CD8-positive, alpha-beta memory T cell (primary cell): ENCODE results near the gene RIPOR1. TPM values are rescaled to one million over a fixed set of nuclear protein-coding genes. Genes with fewer than 3 reads are reported as not detected.

ENCODE experiments used
- CTCF ChIA-PET: fragments of 350-600 bp; sonication (Branson Sonifier 250); formaldehyde crosslinking; loops from one replicate; lab custom pipeline; 2021; ENCODE audit warnings: antibody characterized with exemption; lab: Charles Lee
- POLR2A ChIA-PET: fragments of 350-600 bp; sonication (Branson Sonifier 250); formaldehyde crosslinking; loops from one replicate; lab custom pipeline; 2021; ENCODE audit warnings: antibody characterized with exemption; lab: Charles Lee
- DNase-seq, 5 donors: peaks; one replicate each; pipeline versions ENCODE4 v3.0.0 to v3.0.0-alpha.2; 2020 to 2022; ENCODE audit warnings: mixed read lengths in 1 of 5
- H3K27ac ChIP-seq: one replicate; pipeline ENCODE4 v1.7.0; 2013; ENCODE audit warnings: low read depth, mild to moderate bottlenecking, low read length, moderate library complexity
- H3K27me3 ChIP-seq: 2 replicates; pipeline ENCODE4 v1.7.0; 2013; ENCODE audit warnings: low read length, mild to moderate bottlenecking; ENCODE audit not compliant: insufficient read depth, poor library complexity, severe bottlenecking
- H3K36me3 ChIP-seq: 2 replicates; pipeline ENCODE4 v1.7.0; 2013; ENCODE audit warnings: mild to moderate bottlenecking, low read length, moderate library complexity; ENCODE audit not compliant: insufficient read depth
- H3K4me1 ChIP-seq: 2 replicates; pipeline ENCODE4 v1.7.0; 2013; ENCODE audit warnings: mild to moderate bottlenecking, low read length, moderate library complexity; ENCODE audit not compliant: insufficient read depth
- H3K4me3 ChIP-seq: 2 replicates; pipeline ENCODE4 v1.7.0; 2013; ENCODE audit warnings: mild to moderate bottlenecking, low read length
- H3K9me3 ChIP-seq: 2 replicates; pipeline ENCODE4 v1.7.0; 2013; ENCODE audit warnings: mild to moderate bottlenecking, low read length
- H3K27ac Mint-ChIP-seq, 8 donors: one replicate each; pipeline ENCODE4 v1.8.0; 2020 to 2021; ENCODE audit warnings: mixed read lengths in 8 of 8, mild to moderate bottlenecking in 6 of 8, inconsistent platforms in 3 of 8, moderate library complexity in 3 of 8
- H3K27me3 Mint-ChIP-seq, 2 donors: one replicate each; pipeline ENCODE4 v1.8.0; 2020 to 2021; ENCODE audit warnings: mixed read lengths in 2 of 2, mild to moderate bottlenecking in 1 of 2, moderate library complexity in 1 of 2
- H3K36me3 Mint-ChIP-seq, 3 donors: one replicate each; pipeline ENCODE4 v1.8.0; 2020 to 2021; ENCODE audit warnings: mixed read lengths in 3 of 3, inconsistent platforms in 1 of 3, mild to moderate bottlenecking in 1 of 3
- H3K4me1 Mint-ChIP-seq, 3 donors: one replicate each; pipeline ENCODE4 v1.8.0; 2020 to 2021; ENCODE audit warnings: mixed read lengths in 3 of 3, inconsistent platforms in 1 of 3, mild to moderate bottlenecking in 1 of 3
- H3K4me3 Mint-ChIP-seq, 7 donors: one replicate each; pipeline ENCODE4 v1.8.0; 2020 to 2021; ENCODE audit warnings: mixed read lengths in 7 of 7, mild to moderate bottlenecking in 6 of 7, moderate library complexity in 4 of 7, inconsistent platforms in 2 of 7
- H3K9me3 Mint-ChIP-seq, 5 donors: one replicate each; pipeline ENCODE4 v1.8.0; 2020 to 2022; ENCODE audit warnings: mixed read lengths in 5 of 5, mild to moderate bottlenecking in 3 of 5, moderate library complexity in 2 of 5, inconsistent platforms in 1 of 5
- polyA plus RNA-seq: library from polyadenylated mRNA; unstranded; fragments of 300-500 nt; fragmentation: Illumina TruSeq; gene quantifications from one replicate; pipeline ENCODE4 v1.2.3, GENCODE V29; 2021
- total RNA-seq, 2 experiments: library from RNA; stranded (reverse); gene quantifications; one replicate each; pipeline ENCODE4 v1.2.3, GENCODE V29; 2021

RIPOR1 gene
- total and polyA plus RNA-seq, 3 experiments from 2014 or later, result 6.1 to 27.4 (median 23.2) TPM

DNA sequence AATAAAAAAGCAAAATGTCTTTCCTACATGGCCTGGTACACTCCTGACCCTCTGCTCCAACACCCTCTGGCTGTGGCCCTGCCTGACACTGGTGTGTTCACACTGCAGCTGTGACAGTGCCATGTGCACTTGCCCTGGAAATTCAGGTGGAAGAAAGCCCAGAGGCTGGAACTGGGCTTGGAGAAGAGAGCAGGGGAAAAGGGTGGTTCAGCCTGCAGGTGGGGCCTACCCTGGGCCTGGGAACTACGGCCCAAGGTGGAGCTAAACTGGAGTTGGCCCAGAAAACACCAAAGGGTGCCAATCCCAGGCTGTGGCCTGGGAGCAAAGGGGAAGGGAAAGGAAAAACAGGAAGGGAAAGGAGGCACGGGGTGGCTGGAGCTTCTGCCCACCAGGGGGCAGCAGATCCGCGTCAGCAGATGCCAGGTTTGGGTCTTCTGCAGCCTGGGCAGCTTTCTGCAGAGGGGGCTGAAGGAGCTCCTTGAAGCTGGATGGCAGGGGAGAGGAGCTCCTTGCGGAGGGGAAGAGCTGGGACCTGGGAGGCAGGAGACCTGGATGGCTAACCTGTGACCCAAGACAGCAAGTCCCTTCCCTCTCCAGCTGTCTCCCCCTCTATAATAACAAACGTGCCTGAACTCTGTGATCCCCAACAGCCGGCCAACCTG is 18.3 kb downstream of the RIPOR1 start:
- ChIA-PET POLR2A (interaction anchor here (0.7 to 3.4 kb wide), 8 partner anchors 9 to 112 kb away, joined by 3 to 46 read pairs (median 4); partner anchors contain the start of genes ATP6V0D1, CARMIL2 and CTCF), CTCF (interaction anchor here (0.7 to 10.5 kb wide), 48 partner anchors 9 to 270 kb away, joined by 3 to 235 read pairs (median 4); partner anchors contain the start of genes ACD, AGRP, ATP6V0D1 and C16orf86)
- no peak overlapping the region for H3K27ac ChIP-seq
- no peaks in the 10 kb centered on the region for H3K36me3 ChIP-seq
- Mint-ChIP-seq H3K4me1 (peaks cover 30 to 55% (median 32%) of the 10 kb centered on the region in 3 donors), H3K4me3 (peak overlapping the region in 3 of 7 donors; percentile 13 to 66 (median 54)), H3K27me3 (no peaks in the 10 kb centered on the region), H3K36me3 (peaks cover 0 to 34% (median 2%) of the 10 kb centered on the region in 3 donors), H3K9me3 (no peaks in the 10 kb centered on the region), H3K27ac (peak overlapping the region; percentile 12 to 93 (median 79))
- no peaks in the 10 kb centered on the region for H3K27me3 ChIP-seq
- peak overlapping the region; percentile 64 for H3K4me3 ChIP-seq
- peak; percentile 64 to 79 (median 67) for DNase-seq
- H3K4me1 ChIP-seq, result peaks cover 39% of the 10 kb centered on the region
- H3K9me3 ChIP-seq, result no peaks in the 10 kb centered on the region

DNA sequence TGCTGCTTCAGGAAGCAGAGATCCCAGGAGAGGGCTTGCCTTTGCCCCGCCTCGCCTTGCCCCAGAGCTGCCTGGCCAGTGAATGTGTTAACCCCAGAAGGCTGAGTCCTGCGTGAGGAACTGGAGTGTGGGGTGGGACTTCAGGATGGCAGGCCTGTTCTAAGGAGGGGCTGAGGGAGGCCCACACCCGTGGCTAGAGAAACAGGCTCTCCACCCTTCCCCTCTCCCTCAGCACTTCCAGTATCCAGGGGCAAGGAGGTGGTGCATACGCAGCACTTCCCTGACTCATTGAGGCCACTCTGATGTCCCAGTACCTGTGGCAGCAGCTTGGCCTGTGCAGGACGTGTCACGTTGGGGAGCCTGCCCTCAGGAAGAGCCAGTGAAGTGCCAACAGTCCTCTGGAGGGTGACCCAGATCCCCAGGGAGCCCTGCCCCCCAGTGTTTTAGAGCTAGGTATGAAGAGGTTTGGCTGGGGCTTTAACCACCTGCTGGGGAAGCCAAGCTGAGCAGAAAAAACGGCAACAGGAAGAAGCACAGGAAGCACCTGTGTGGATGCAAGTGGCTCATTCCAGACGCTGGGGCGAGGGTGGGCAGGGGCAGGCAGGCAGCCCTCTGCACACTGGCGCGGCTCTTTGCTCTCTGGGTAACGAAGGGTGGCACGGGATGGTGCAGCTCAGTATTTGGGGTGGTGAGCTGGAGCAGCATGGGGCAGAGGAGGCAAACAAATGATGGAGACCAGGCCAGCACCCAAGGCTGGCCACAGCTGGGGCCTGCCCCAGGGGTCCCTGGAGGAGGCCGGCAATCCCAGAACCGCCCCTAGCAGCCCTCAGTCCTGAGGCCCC is 19.0 kb downstream of the RIPOR1 start:
- Mint-ChIP-seq H3K27me3 (no peaks in the 10 kb centered on the region), H3K4me1 (peaks cover 28 to 56% (median 31%) of the 10 kb centered on the region in 3 donors), H3K36me3 (peaks cover 0 to 33% (median 2%) of the 10 kb centered on the region in 3 donors), H3K4me3 (peak overlapping the region in 2 of 7 donors; percentile 63 to 66), H3K27ac (peak overlapping the region; percentile 35 to 91 (median 84)), H3K9me3 (no peaks in the 10 kb centered on the region)
- H3K27ac ChIP-seq, result no peak overlapping the region
- H3K9me3 ChIP-seq, result no peaks in the 10 kb centered on the region
- H3K4me1 ChIP-seq, result peaks cover 39% of the 10 kb centered on the region
- CTCF ChIA-PET, result interaction anchor here (0.7 to 10.5 kb wide), 49 partner anchors 9 to 269 kb away, joined by 3 to 235 read pairs (median 4); partner anchors contain the start of genes ACD, AGRP, ATP6V0D1 and C16orf86
- peak in 2 of 5 donors; percentile 37 to 69 for DNase-seq
- H3K27me3 ChIP-seq, result no peaks in the 10 kb centered on the region
- H3K4me3 ChIP-seq, result peak overlapping the region; percentile 64
- no peaks in the 10 kb centered on the region for H3K36me3 ChIP-seq
- POLR2A ChIA-PET, result interaction anchor here (0.7 to 3.4 kb wide), 8 partner anchors 8 to 111 kb away, joined by 3 to 46 read pairs (median 4); partner anchors contain the start of genes ATP6V0D1, CARMIL2 and CTCF

DNA sequence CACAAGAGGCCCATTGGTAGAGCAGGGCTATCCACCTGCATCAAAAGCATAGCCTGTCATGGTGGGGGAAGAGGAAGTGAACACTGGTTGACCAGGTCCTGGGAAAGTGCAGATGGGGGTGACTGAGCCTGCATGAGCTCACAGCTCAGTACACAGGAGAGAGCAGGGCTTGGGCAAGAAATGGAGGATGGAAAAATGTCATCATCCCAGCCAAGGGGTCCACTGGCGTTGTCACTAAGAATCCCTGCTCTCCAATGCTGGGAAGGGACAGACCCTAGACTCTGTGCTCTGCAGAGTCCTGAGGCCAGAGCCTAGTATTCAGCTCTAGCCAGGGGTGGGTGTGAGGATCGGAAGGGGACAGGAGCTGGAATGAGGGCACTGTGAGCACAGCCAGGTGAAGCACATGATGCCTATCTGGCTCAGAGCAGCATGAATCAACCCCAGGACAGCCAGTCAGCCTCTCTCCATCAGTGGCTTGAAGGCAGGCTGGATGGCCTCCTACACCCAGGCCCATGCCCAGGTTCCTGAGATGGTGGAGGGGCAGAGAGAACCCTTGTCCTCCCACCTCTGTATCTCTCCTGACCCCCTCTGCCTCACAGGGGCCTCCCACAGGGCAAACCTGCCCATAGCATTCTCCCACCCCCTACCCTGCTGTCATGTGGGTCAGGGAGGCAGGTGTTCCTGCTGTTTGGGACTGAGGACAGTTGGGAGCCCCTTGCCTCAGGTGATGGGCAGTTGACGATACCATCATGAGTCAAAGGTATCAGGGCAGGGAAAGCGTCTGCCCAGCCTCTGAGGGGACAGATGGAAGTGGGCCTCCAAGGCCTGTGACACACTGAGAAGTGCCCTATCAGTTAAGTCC is 19.9 kb downstream of the RIPOR1 start:
- no peaks in the 10 kb centered on the region for H3K9me3 Mint-ChIP-seq
- H3K36me3 Mint-ChIP-seq, result peaks cover 0 to 31% (median 2%) of the 10 kb centered on the region in 3 donors
- Histone ChIP-seq H3K36me3 (no peaks in the 10 kb centered on the region), H3K9me3 (no peaks in the 10 kb centered on the region), H3K4me3 (peak overlapping the region; percentile 64), H3K27me3 (no peaks in the 10 kb centered on the region), H3K27ac (no peak overlapping the region), H3K4me1 (peaks cover 44% of the 10 kb centered on the region)
- peak overlapping the region in 6 of 8 donors; percentile 35 to 88 (median 76) for H3K27ac Mint-ChIP-seq
- no peak for DNase-seq
- H3K4me3 Mint-ChIP-seq, result peak overlapping the region in 1 of 7 donors; percentile 63
- no peaks in the 10 kb centered on the region for H3K27me3 Mint-ChIP-seq
- CTCF ChIA-PET, result interaction anchor here (1.0 to 10.5 kb wide), 17 partner anchors 8 to 171 kb away, joined by 3 to 235 read pairs (median 11); partner anchors contain the start of genes ACD, AGRP, C16orf86 and CARMIL2
- H3K4me1 Mint-ChIP-seq, result peaks cover 24 to 50% (median 28%) of the 10 kb centered on the region in 3 donors
- POLR2A ChIA-PET, result interaction anchor here (1.2 to 3.4 kb wide), 5 partner anchors 7 to 97 kb away, joined by 3 to 46 read pairs (median 10); partner anchors contain the start of genes CARMIL2 and CTCF

DNA sequence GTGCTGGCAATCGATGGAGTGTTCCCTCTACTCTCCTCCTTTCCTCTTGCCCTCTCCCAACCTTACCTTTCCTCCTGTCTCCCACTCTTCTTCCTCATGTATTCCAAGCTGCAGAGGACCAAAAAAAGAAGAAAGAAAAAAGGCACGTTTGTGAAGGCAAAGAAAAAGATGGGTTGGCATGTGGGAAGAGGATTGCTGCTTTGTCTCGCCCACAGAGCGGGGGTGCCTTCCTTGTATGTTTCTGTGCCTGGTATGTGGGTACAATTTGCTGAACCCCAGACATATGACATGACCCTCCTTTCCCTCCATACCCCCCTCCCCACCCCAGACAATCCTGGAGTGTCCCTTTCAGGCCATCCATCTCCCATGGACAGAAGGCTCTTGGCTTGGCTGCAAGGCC is 20.6 kb downstream of the RIPOR1 start:
- peaks cover 0 to 29% (median 4%) of the 10 kb centered on the region in 3 donors for H3K36me3 Mint-ChIP-seq
- H3K9me3 Mint-ChIP-seq, result no peaks in the 10 kb centered on the region
- Histone ChIP-seq H3K27me3 (no peaks in the 10 kb centered on the region), H3K9me3 (no peaks in the 10 kb centered on the region), H3K4me3 (no peak overlapping the region), H3K4me1 (peaks cover 45% of the 10 kb centered on the region), H3K27ac (no peak overlapping the region), H3K36me3 (no peaks in the 10 kb centered on the region)
- POLR2A ChIA-PET, result interaction anchor here (3.4 kb wide), 1 partner anchor 12 kb away, joined by 46 read pairs; the partner anchor contains the start of gene CTCF
- CTCF ChIA-PET, result interaction anchor here (9.0 to 10.5 kb wide), 2 partner anchors 13 to 94 kb away, joined by 164 to 235 read pairs; partner anchors contain the start of genes CARMIL2 and CTCF
- H3K4me3 Mint-ChIP-seq, result no peak overlapping the region
- H3K27ac Mint-ChIP-seq, result peak overlapping the region in 4 of 8 donors; percentile 3 to 60 (median 59)
- peaks cover 24 to 48% (median 32%) of the 10 kb centered on the region in 3 donors for H3K4me1 Mint-ChIP-seq
- no peak for DNase-seq
- no peaks in the 10 kb centered on the region for H3K27me3 Mint-ChIP-seq

DNA sequence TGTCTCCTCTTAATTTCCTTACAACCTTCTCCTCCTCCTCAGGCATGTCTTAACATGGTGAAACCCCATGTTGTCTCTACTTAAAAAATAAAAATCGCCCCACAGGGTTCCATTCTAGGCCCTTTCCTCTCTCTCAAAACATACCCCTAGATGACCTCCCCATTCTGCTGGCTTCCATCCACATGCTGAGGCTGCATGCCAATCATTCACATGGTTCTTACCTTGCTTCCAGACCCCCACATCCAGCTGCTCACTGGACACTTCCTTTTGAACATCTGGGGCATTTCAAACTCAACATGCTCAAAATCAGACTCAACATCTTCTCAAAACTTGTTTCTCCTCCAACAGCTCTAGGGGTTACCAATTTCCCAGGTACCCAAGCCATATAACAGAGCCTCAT is 21.3 kb downstream of the RIPOR1 start:
- no peak for DNase-seq
- no peaks in the 10 kb centered on the region for H3K9me3 ChIP-seq
- Mint-ChIP-seq H3K27ac (peak overlapping the region in 4 of 8 donors; percentile 38 to 79 (median 68)), H3K27me3 (no peaks in the 10 kb centered on the region), H3K36me3 (peaks cover 0 to 26% (median 4%) of the 10 kb centered on the region in 3 donors), H3K9me3 (no peaks in the 10 kb centered on the region), H3K4me3 (no peak overlapping the region), H3K4me1 (peaks cover 24 to 49% (median 35%) of the 10 kb centered on the region in 3 donors)
- H3K36me3 ChIP-seq, result no peaks in the 10 kb centered on the region
- no peak overlapping the region for H3K4me3 ChIP-seq
- no peaks in the 10 kb centered on the region for H3K27me3 ChIP-seq
- H3K4me1 ChIP-seq, result peaks cover 45% of the 10 kb centered on the region
- CTCF ChIA-PET, result interaction anchor here (9.0 to 10.5 kb wide), 2 partner anchors 12 to 93 kb away, joined by 164 to 235 read pairs; partner anchors contain the start of genes CARMIL2 and CTCF
- H3K27ac ChIP-seq, result no peak overlapping the region
- POLR2A ChIA-PET, result interaction anchor here (3.4 kb wide), 1 partner anchor 12 kb away, joined by 46 read pairs; the partner anchor contains the start of gene CTCF

DNA sequence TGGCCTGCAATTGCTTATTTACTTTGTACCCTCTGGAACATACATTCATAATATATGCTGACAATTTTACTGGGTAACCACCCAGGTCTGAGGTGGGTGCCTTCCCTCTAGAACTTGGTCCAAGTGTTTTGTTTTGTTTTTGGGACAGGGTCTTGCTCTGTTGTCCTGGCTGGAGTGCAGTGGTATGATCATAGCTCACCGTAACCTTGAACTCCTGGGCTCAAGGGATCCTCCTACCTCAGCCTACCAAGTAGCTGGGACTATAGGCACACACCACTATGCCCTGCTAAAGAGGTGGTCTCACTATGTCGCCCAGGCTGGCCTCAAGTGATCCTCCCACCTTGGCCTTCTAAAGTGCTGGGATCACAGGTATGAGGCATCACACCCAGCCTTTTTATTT is 22.5 kb downstream of the RIPOR1 start:
- no peaks in the 10 kb centered on the region for H3K9me3 Mint-ChIP-seq
- no peak overlapping the region for H3K4me3 ChIP-seq
- no peak overlapping the region for H3K4me3 Mint-ChIP-seq
- H3K36me3 ChIP-seq, result no peaks in the 10 kb centered on the region
- H3K4me1 Mint-ChIP-seq, result peaks cover 33 to 60% (median 45%) of the 10 kb centered on the region in 3 donors
- H3K9me3 ChIP-seq, result no peaks in the 10 kb centered on the region
- CTCF ChIA-PET, result interaction anchor here (9.0 to 10.5 kb wide), 2 partner anchors 11 to 92 kb away, joined by 164 to 235 read pairs; partner anchors contain the start of genes CARMIL2 and CTCF
- POLR2A ChIA-PET, result no interaction called here
- H3K27ac Mint-ChIP-seq, result peak overlapping the region in 1 of 8 donors; percentile 43
- H3K27me3 Mint-ChIP-seq, result no peaks in the 10 kb centered on the region
- DNase-seq, result no peak
- peaks cover 55% of the 10 kb centered on the region for H3K4me1 ChIP-seq
- no peak overlapping the region for H3K27ac ChIP-seq
- peaks cover 0 to 29% (median 4%) of the 10 kb centered on the region in 3 donors for H3K36me3 Mint-ChIP-seq
- H3K27me3 ChIP-seq, result no peaks in the 10 kb centered on the region
